ENCODE measurements around the gene F8. TPM values are rescaled to one million over a fixed set of nuclear protein-coding genes. Genes with fewer than 3 reads are reported as not detected.

The F8 gene
- total RNA-seq, 3 donors from 2014 or later (not counting 1 experiment from before 2014, with no cell fraction given) = 1.4 to 4.6 (median 2.8) TPM

GRCh38 chrX:154991039-154991438, 31.5 kb downstream of the F8 start:
- no peaks in the 10 kb centered on the region for H3K36me3 ChIP-seq (ENCODE audit: control insufficient read depth, insufficient read depth, low read length)
- intact Hi-C loops (cut with micrococcal nuclease) = no loop called here
- TF ChIP-seq CTCF (IDR thresholded peaks at IDR 0.05) = no peak
- no peaks in the 10 kb centered on the region for H3K27me3 ChIP-seq (ENCODE audit: control insufficient read depth, insufficient read depth, low read length)
- DNase-seq (no peak), ATAC-seq (no peak)
- no peak overlapping the region for H3K4me3 ChIP-seq (ENCODE audit: low read length)
- Mint-ChIP-seq H3K27me3 (ENCODE audit: low read depth in 2 of 2) (peaks cover 7 to 18% of the 10 kb centered on the region in 2 donors), H3K9me3 (no peaks in the 10 kb centered on the region), H3K36me3 (no peaks in the 10 kb centered on the region), H3K27ac (no peak overlapping the region), H3K4me1 (no peaks in the 10 kb centered on the region), H3K4me3 (no peak overlapping the region)
- H3K4me1 ChIP-seq (ENCODE audit: control insufficient read depth, insufficient read depth, low read length) = no peaks in the 10 kb centered on the region
- no CpG with 5 or more reads among the region's 3 CpGs for whole genome bisulfite sequencing (ENCODE audit: insufficient coverage)
- H3K9me3 ChIP-seq (ENCODE audit: control insufficient read depth, insufficient read depth, low read length) = no peaks in the 10 kb centered on the region
- H3K27ac ChIP-seq (ENCODE audit: low read length) = no peak overlapping the region

GRCh38 chrX:154990496-154990895, 32.0 kb downstream of the F8 start:
- Histone ChIP-seq H3K4me1 (ENCODE audit: control insufficient read depth, insufficient read depth, low read length) (no peaks in the 10 kb centered on the region), H3K4me3 (ENCODE audit: low read length) (no peak overlapping the region), H3K36me3 (ENCODE audit: control insufficient read depth, insufficient read depth, low read length) (no peaks in the 10 kb centered on the region), H3K27me3 (ENCODE audit: control insufficient read depth, insufficient read depth, low read length) (no peaks in the 10 kb centered on the region), H3K9me3 (ENCODE audit: control insufficient read depth, insufficient read depth, low read length) (no peaks in the 10 kb centered on the region), H3K27ac (ENCODE audit: low read length) (no peak overlapping the region)
- intact Hi-C loops (cut with micrococcal nuclease) = no loop called here
- no peak overlapping the region for H3K27ac Mint-ChIP-seq
- WGBS (ENCODE audit: insufficient coverage) = 71% methylated on average over 1 of the region's 3 CpGs
- DNase-seq (no peak), ATAC-seq (no peak)
- no peaks in the 10 kb centered on the region for H3K4me1 Mint-ChIP-seq
- H3K36me3 Mint-ChIP-seq = no peaks in the 10 kb centered on the region
- H3K4me3 Mint-ChIP-seq = no peak overlapping the region
- peaks cover 7 to 14% of the 10 kb centered on the region in 2 donors for H3K27me3 Mint-ChIP-seq (ENCODE audit: low read depth in 2 of 2)
- TF ChIP-seq CTCF (IDR thresholded peaks at IDR 0.05) = no peak
- no peaks in the 10 kb centered on the region for H3K9me3 Mint-ChIP-seq

GRCh38 chrX:154988719-154989118, 33.8 kb downstream of the F8 start:
- Histone ChIP-seq H3K9me3 (ENCODE audit: control insufficient read depth, insufficient read depth, low read length) (no peaks in the 10 kb centered on the region), H3K27ac (ENCODE audit: low read length) (no peak overlapping the region), H3K4me3 (ENCODE audit: low read length) (no peak overlapping the region), H3K4me1 (ENCODE audit: control insufficient read depth, insufficient read depth, low read length) (no peaks in the 10 kb centered on the region), H3K36me3 (ENCODE audit: control insufficient read depth, insufficient read depth, low read length) (no peaks in the 10 kb centered on the region), H3K27me3 (ENCODE audit: control insufficient read depth, insufficient read depth, low read length) (no peaks in the 10 kb centered on the region)
- no peak for TF ChIP-seq CTCF (IDR thresholded peaks at IDR 0.05)
- intact Hi-C loops (cut with micrococcal nuclease) = no loop called here
- H3K27me3 Mint-ChIP-seq (ENCODE audit: low read depth in 2 of 2) = peaks cover 7 to 14% of the 10 kb centered on the region in 2 donors
- no peaks in the 10 kb centered on the region for H3K9me3 Mint-ChIP-seq
- ATAC-seq (no peak), DNase-seq (no peak)
- H3K27ac Mint-ChIP-seq = no peak overlapping the region
- H3K4me3 Mint-ChIP-seq = no peak overlapping the region
- no peaks in the 10 kb centered on the region for H3K36me3 Mint-ChIP-seq
- 95% methylated on average over 1 of the region's 3 CpGs for WGBS (ENCODE audit: insufficient coverage)
- no peaks in the 10 kb centered on the region for H3K4me1 Mint-ChIP-seq

GRCh38 chrX:154987940-154988339, 34.6 kb downstream of the F8 start:
- H3K27me3 Mint-ChIP-seq (ENCODE audit: low read depth in 2 of 2) = peaks cover 7 to 14% of the 10 kb centered on the region in 2 donors
- H3K9me3 Mint-ChIP-seq = no peaks in the 10 kb centered on the region
- DNase-seq = no peak
- H3K27me3 ChIP-seq (ENCODE audit: control insufficient read depth, insufficient read depth, low read length) = no peaks in the 10 kb centered on the region
- WGBS (ENCODE audit: insufficient coverage) = 100% methylated on average over 2 of the region's 3 CpGs
- no peaks in the 10 kb centered on the region for H3K9me3 ChIP-seq (ENCODE audit: control insufficient read depth, insufficient read depth, low read length)
- TF ChIP-seq CTCF (IDR thresholded peaks at IDR 0.05) = no peak
- intact Hi-C loops (cut with micrococcal nuclease) = no loop called here
- H3K4me3 ChIP-seq (ENCODE audit: low read length) = no peak overlapping the region
- H3K36me3 Mint-ChIP-seq = no peaks in the 10 kb centered on the region
- H3K4me1 ChIP-seq (ENCODE audit: control insufficient read depth, insufficient read depth, low read length) = no peaks in the 10 kb centered on the region
- H3K4me1 Mint-ChIP-seq = no peaks in the 10 kb centered on the region
- no peak for ATAC-seq
- no peak overlapping the region for H3K27ac Mint-ChIP-seq
- no peak overlapping the region for H3K4me3 Mint-ChIP-seq
- no peaks in the 10 kb centered on the region for H3K36me3 ChIP-seq (ENCODE audit: control insufficient read depth, insufficient read depth, low read length)
- H3K27ac ChIP-seq (ENCODE audit: low read length) = no peak overlapping the region
